ENCODE measurements around the gene SZT2.
"Not testable (repeated sequence)": the region's sequence is repeated elsewhere in the genome, so short reads cannot be mapped to it uniquely, and the experiment has no call there.

The SZT2 gene

GRCh38 chr1:43492826-43493225 lies 103.1 kb downstream of the SZT2 start:
- DNase-seq (ENCODE audit: low read depth), result peak; percentile 74

DNA sequence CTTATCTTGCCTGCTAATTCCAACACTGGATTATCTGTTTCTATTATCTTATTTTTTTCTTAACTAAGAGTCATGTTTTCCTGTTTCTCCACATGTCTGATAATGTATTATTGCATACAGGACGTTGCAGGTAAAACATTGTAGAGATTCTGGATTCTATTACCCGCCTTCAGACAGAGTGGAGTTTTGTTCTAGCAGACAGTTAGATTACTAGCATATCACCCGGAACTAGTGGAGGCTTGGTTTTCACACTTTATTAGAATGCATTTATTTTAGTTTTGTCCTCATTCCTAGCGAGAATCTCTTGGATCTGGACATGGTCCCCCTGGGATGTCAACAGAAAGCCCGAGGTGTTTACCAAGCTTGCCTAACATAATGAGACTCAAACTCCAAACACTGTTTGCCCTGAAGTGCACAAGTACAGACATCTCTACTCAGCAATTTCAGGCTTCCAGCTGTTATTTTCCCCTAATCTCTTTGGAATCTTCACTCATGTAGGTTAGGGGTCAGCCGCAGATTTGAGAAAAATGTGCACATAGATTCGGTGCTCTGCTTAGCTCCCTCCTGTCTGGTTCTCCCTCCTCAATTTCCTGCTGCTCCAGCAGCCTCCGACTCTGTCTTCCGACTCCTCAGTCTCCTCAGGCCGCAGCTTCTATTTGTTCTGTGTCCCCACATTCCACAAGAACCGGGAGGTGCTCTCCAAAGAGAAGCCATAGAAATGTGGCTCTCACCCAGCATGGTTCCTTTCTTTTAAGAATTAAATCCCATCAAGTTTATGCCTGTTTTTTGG lies 104.2 kb downstream of the SZT2 start:
- DNase-seq (ENCODE audit: low read depth), result no peak

- DNase-seq (ENCODE audit: low read depth), result no peak
Observed at GRCh38 chr1:43495204-43495603, 105.5 kb downstream of the SZT2 start.

DNA sequence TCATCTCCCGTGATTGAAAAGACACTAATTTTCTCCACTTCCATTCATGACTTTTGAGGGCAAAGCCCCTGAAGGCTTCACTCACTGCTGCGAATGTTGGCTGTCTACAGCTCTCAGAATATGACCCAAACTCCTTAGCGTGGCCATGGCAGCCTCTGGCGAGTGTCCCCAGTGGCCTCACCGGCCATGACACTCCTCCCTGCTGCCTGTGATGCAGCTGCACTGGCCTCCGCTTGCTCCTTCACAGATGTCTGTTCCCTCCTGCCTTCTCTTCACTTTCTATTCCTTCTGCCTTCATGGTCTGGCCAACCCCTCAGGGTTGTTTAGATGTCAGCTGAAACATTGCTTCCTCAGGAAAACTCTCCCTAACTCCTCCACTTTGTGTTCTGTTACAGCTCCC lies 110.2 kb downstream of the SZT2 start:
- DNase-seq (ENCODE audit: low read depth), result no peak

- not testable (repeated sequence) for DNase-seq (ENCODE audit: low read depth)
Observed at GRCh38 chr1:43501806-43502205, 112.1 kb downstream of the SZT2 start.

DNA sequence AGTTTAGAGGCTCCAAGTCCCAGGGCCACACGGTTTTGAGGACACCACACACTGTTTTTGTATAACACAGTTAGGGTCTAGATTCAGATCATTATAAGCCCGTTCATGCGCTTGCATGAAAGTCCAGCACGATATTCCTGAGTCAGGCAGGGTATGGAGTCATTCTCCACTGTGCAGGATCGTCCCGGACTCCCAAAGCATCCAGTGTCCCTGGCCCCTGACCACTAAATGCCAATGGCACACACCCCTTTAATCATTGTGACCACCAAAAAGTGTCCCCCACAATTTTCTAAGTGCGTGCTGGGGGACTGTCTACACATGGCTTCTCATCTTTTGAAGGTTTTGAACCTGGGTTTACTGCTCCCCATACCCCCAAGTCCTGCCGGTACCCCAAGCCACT lies 113.8 kb downstream of the SZT2 start:
- no peak for DNase-seq (ENCODE audit: low read depth)

Measured in ELR (cell line).